Choroid plexus epithelial cell (primary cell): Measurements from ENCODE around the gene DACT3.

Source experiments
- DNase-seq: peaks from one replicate; pipeline ENCODE4 v3.0.0-alpha.2; 2010; ENCODE audit warnings: low read depth
- H3K4me3 ChIP-seq: 2 replicates; pipeline ENCODE4 v1.5.1; 2011; ENCODE audit warnings: low read depth, mild to moderate bottlenecking, control low read depth, low read length, moderate library complexity
- CTCF ChIP-seq: conservative IDR thresholded peaks from 2 replicates; pipeline ENCODE4 v1.5.1; 2011; ENCODE audit warnings: low read depth, mild to moderate bottlenecking, control low read depth, inconsistent platforms, low read length, moderate library complexity

The DACT3 gene

GRCh38 chr19:46617601-46618000 is 43.4 kb downstream of the DACT3 start:
- DNase-seq: no peak
- no peak overlapping the region for H3K4me3 ChIP-seq
- no peak for TF ChIP-seq CTCF

GRCh38 chr19:46616631-46617322 is 44.2 kb downstream of the DACT3 start:
- TF ChIP-seq CTCF: peak; percentile 52
- H3K4me3 ChIP-seq: no peak overlapping the region
- DNase-seq: peak; percentile 80

GRCh38 chr19:46615966-46616365 is 45.0 kb downstream of the DACT3 start:
- TF ChIP-seq CTCF: no peak
- H3K4me3 ChIP-seq: no peak overlapping the region
- no peak for DNase-seq

GRCh38 chr19:46614114-46614722 is 46.8 kb downstream of the DACT3 start:
- TF ChIP-seq CTCF: peak; percentile 89
- DNase-seq: peak; percentile 87
- H3K4me3 ChIP-seq: no peak overlapping the region

- TF ChIP-seq CTCF: no peak
- H3K4me3 ChIP-seq: no peak overlapping the region
- DNase-seq: no peak
Observed at GRCh38 chr19:46613525-46613924, 47.5 kb downstream of the DACT3 start.

GRCh38 chr19:46611776-46612175 is 49.2 kb downstream of the DACT3 start:
- no peak for DNase-seq
- no peak for TF ChIP-seq CTCF
- no peak overlapping the region for H3K4me3 ChIP-seq
